Gastrocnemius medialis (tissue), 4 donors: ENCODE measurements around the gene ZFYVE28. TPM values are rescaled to one million over a fixed set of nuclear protein-coding genes. Genes with fewer than 3 reads are reported as not detected.

ENCODE experiments used
- ATAC-seq, 2 donors: fragments of 150-250 bp; one replicate each; pipeline ENCODE4 v1.9.1; 2016
- DNase-seq, 2 donors: peaks; one replicate each; pipeline ENCODE4 v3.0.0-alpha.2; 2019
- H3K27ac ChIP-seq, 4 donors: fragments of 200-600 bp; sonication (generic); 1 replicate in 1 of 4; 2 replicates in 3 of 4; pipeline ENCODE4 v1.5.1; 2016 to 2018; ENCODE audit warnings: mild to moderate bottlenecking in 2 of 4, moderate library complexity in 1 of 4
- H3K27me3 ChIP-seq, 3 donors: fragments of 200-600 bp; sonication (generic) in 2 of 3; 1 replicate in 1 of 3; 2 replicates in 2 of 3; pipeline versions ENCODE4 v1.5.1 to v1.6.0; 2016 to 2019; ENCODE audit warnings: mild to moderate bottlenecking in 1 of 3, moderate library complexity in 1 of 3
- H3K36me3 ChIP-seq, 2 donors: fragments of 200-600 bp; sonication (generic) in 1 of 2; one replicate each; pipeline ENCODE4 v1.5.1; 2017 to 2018
- H3K4me1 ChIP-seq, 2 donors: fragments of 200-600 bp; sonication (generic) in 1 of 2; one replicate each; pipeline ENCODE4 v1.5.1; 2016 to 2017; ENCODE audit warnings: mild to moderate bottlenecking in 2 of 2
- H3K4me3 ChIP-seq, 4 donors: fragments of 200-600 bp; sonication (generic) in 3 of 4; 1 replicate in 1 of 4; 2 replicates in 3 of 4; pipeline ENCODE4 v1.5.1; 2016 to 2019; ENCODE audit warnings: mild to moderate bottlenecking in 2 of 4
- H3K9me3 ChIP-seq, 3 donors: fragments of 200-600 bp; sonication (generic) in 2 of 3; 1 replicate in 1 of 3; 2 replicates in 2 of 3; pipeline ENCODE4 v1.5.1; 2016 to 2019
- CTCF ChIP-seq, 5 experiments: fragments of 450-650 bp in 3 of 5; fragments of 200-600 bp in 2 of 5; sonication (generic) in 2 of 5; IDR thresholded peaks in 4 of 5; conservative IDR thresholded peaks in 1 of 5; 1 replicate in 4 of 5; 2 replicates in 1 of 5; pipeline ENCODE4 v1.5.1; 2016 to 2019; ENCODE audit warnings: antibody characterized with exemption in 5 of 5, mild to moderate bottlenecking in 3 of 5, moderate library complexity in 3 of 5
- POLR2A ChIP-seq, 2 donors: fragments of 450-650 bp; IDR thresholded peaks; one replicate each; pipeline ENCODE4 v1.6.1; 2017; ENCODE audit warnings: antibody characterized with exemption in 2 of 2, mild to moderate bottlenecking in 2 of 2, moderate library complexity in 2 of 2
- in situ Hi-C, 4 donors: fragments of 200-750 bp; cut with MboI; loops; one replicate each; pipeline versions ENCODE4 v1.15.0 to v1.8.0; 2017; ENCODE audit warnings: low sequenced_read_pairs in 4 of 4
- intact Hi-C: fragments of 100-400 bp; cut with DNase I; formaldehyde crosslinking; loops from one replicate; pipeline ENCODE4 v1.15.1; 2023; ENCODE audit warnings: low total_unique reads
- total RNA-seq, 4 donors: library from RNA; depleted of rRNA; stranded (reverse); fragments of >200 nt; gene quantifications; one replicate each; pipeline versions ENCODE4 v1.1.0 to v1.2.3, GENCODE V29; 2016

The ZFYVE28 gene
- total RNA-seq, 4 donors from 2014 or later, result 1.8 to 6.0 (median 3.4) TPM

- H3K27ac ChIP-seq, result no peak overlapping the region
- in situ Hi-C loops, result no loop called here
- no peak for TF ChIP-seq CTCF (IDR thresholded peaks at IDR 0.05 in 4 of 5, conservative IDR thresholded peaks at IDR 0.05 in 1 of 5)
- TF ChIP-seq POLR2A (IDR thresholded peaks at IDR 0.05), result no peak
- no peak for ATAC-seq
- H3K27me3 ChIP-seq, result no peaks in the 10 kb centered on the region
- intact Hi-C loops, result no loop called here
- H3K4me1 ChIP-seq, result peaks cover 10 to 12% of the 10 kb centered on the region in 2 donors
- no peak for DNase-seq
- no peaks in the 10 kb centered on the region for H3K36me3 ChIP-seq
- H3K4me3 ChIP-seq, result no peak overlapping the region
- H3K9me3 ChIP-seq, result no peaks in the 10 kb centered on the region
Measured at GRCh38 chr4:2390784-2391421, 27.5 kb downstream of the ZFYVE28 start.

GRCh38 chr4:2390146-2390545 lies 28.3 kb downstream of the ZFYVE28 start:
- peaks cover 10 to 12% of the 10 kb centered on the region in 2 donors for H3K4me1 ChIP-seq

GRCh38 chr4:2389691-2390090 lies 28.8 kb downstream of the ZFYVE28 start:
- TF ChIP-seq CTCF (IDR thresholded peaks at IDR 0.05 in 4 of 5, conservative IDR thresholded peaks at IDR 0.05 in 1 of 5), result no peak
- TF ChIP-seq POLR2A (IDR thresholded peaks at IDR 0.05), result no peak
- no peaks in the 10 kb centered on the region for H3K36me3 ChIP-seq
- ATAC-seq (no peak), DNase-seq (no peak)
- H3K4me3 ChIP-seq, result no peak overlapping the region
- no peaks in the 10 kb centered on the region for H3K27me3 ChIP-seq
- H3K27ac ChIP-seq, result no peak overlapping the region
- H3K4me1 ChIP-seq, result peaks cover 10 to 12% of the 10 kb centered on the region in 2 donors
- H3K9me3 ChIP-seq, result no peaks in the 10 kb centered on the region
- intact Hi-C loops (no loop called here), in situ Hi-C loops (no loop called here)

More at GRCh38 chr4:2390146-2390545, 28.3 kb downstream of the ZFYVE28 start:
- in situ Hi-C loops, result no loop called here
- H3K27me3 ChIP-seq, result no peaks in the 10 kb centered on the region
- DNase-seq (no peak), ATAC-seq (no peak)
- H3K27ac ChIP-seq, result no peak overlapping the region
- H3K9me3 ChIP-seq, result no peaks in the 10 kb centered on the region
- H3K36me3 ChIP-seq, result no peaks in the 10 kb centered on the region
- intact Hi-C loops, result no loop called here
- no peak overlapping the region for H3K4me3 ChIP-seq
- no peak for TF ChIP-seq CTCF (IDR thresholded peaks at IDR 0.05 in 4 of 5, conservative IDR thresholded peaks at IDR 0.05 in 1 of 5)
- no peak for TF ChIP-seq POLR2A (IDR thresholded peaks at IDR 0.05)

- intact Hi-C loops (no loop called here), in situ Hi-C loops (no loop called here)
- ATAC-seq, result no peak
Measured at GRCh38 chr4:2388429-2389182, 29.8 kb downstream of the ZFYVE28 start.

More at GRCh38 chr4:2388429-2389182, 29.8 kb downstream of the ZFYVE28 start:
- no peak overlapping the region for H3K4me3 ChIP-seq
- no peak for TF ChIP-seq CTCF (IDR thresholded peaks at IDR 0.05 in 4 of 5, conservative IDR thresholded peaks at IDR 0.05 in 1 of 5)
- TF ChIP-seq POLR2A (IDR thresholded peaks at IDR 0.05), result no peak
- peaks cover 3 to 4% of the 10 kb centered on the region in 2 donors for H3K4me1 ChIP-seq
- no peaks in the 10 kb centered on the region for H3K36me3 ChIP-seq
- H3K27ac ChIP-seq, result no peak overlapping the region
- no peak for DNase-seq
- no peaks in the 10 kb centered on the region for H3K27me3 ChIP-seq
- no peaks in the 10 kb centered on the region for H3K9me3 ChIP-seq
